Panc1 (cell line): ENCODE data around the gene GUCY1B1. TPM values are rescaled to one million over a fixed set of nuclear protein-coding genes. Genes with fewer than 3 reads are reported as not detected.

Source experiments
- total RNA-seq: library from RNA; stranded (reverse); gene quantifications from one replicate; pipeline ENCODE4 v1.2.1, GENCODE V29; 2021; ENCODE audit not compliant: unreplicated experiment

Gene GUCY1B1
- total RNA-seq, 1 experiment from 2014 or later: 0.36 TPM

Other genes with a start within 250 kb of the GUCY1B1 start
- 0.57 TPM for gene GUCY1A1, start 92.2 kb upstream of the GUCY1B1 start, total RNA-seq
- not detected for gene ASIC5, start 107.3 kb downstream of the GUCY1B1 start, total RNA-seq
- gene TDO2, start 144.7 kb downstream of the GUCY1B1 start, total RNA-seq: 0.13 TPM
- 3.3 TPM for gene CTSO, start 194.8 kb downstream of the GUCY1B1 start, total RNA-seq